Mucosa of rectum (tissue), 2 donors: ENCODE measurements around the gene PIGZ.

ENCODE experiments used
- H3K27ac ChIP-seq, 2 donors: one replicate each; pipeline ENCODE4 v1.7.0; 2013; ENCODE audit warnings: inconsistent platforms in 2 of 2, low read depth in 2 of 2, low read length in 2 of 2
- H3K27me3 ChIP-seq, 2 donors: one replicate each; pipeline ENCODE4 v1.7.0; 2013; ENCODE audit warnings: low read length in 2 of 2; ENCODE audit not compliant: control insufficient read depth in 2 of 2, insufficient read depth in 2 of 2
- H3K36me3 ChIP-seq, 2 donors: one replicate each; pipeline ENCODE4 v1.7.0; 2013; ENCODE audit warnings: low read length in 2 of 2; ENCODE audit not compliant: control insufficient read depth in 2 of 2, insufficient read depth in 2 of 2
- H3K4me1 ChIP-seq, 2 donors: one replicate each; pipeline ENCODE4 v1.7.0; 2013; ENCODE audit warnings: low read length in 2 of 2, mild to moderate bottlenecking in 1 of 2; ENCODE audit not compliant: control insufficient read depth in 2 of 2, insufficient read depth in 2 of 2
- H3K4me3 ChIP-seq, 2 donors: one replicate each; pipeline ENCODE4 v1.7.0; 2013; ENCODE audit warnings: low read length in 2 of 2
- H3K9ac ChIP-seq, 2 donors: one replicate each; pipeline ENCODE4 v1.7.0; 2013; ENCODE audit warnings: low read length in 2 of 2, low read depth in 1 of 2, mild to moderate bottlenecking in 1 of 2
- H3K9me3 ChIP-seq, 2 donors: one replicate each; pipeline ENCODE4 v1.7.0; 2013; ENCODE audit warnings: low read length in 2 of 2; ENCODE audit not compliant: control insufficient read depth in 2 of 2
- donor health status: healthy.
- donor health status: Normal muscosa, but diverticular disease.

PIGZ gene

GRCh38 chr3:196938124-196938523, 30.5 kb downstream of the PIGZ start:
- peaks cover 11 to 12% of the 10 kb centered on the region in 2 donors for H3K4me1 ChIP-seq
- H3K4me3 ChIP-seq: no peak overlapping the region
- H3K27ac ChIP-seq: no peak overlapping the region
- H3K27me3 ChIP-seq: no peaks in the 10 kb centered on the region
- no peaks in the 10 kb centered on the region for H3K9me3 ChIP-seq
- H3K36me3 ChIP-seq: peaks cover 39 to 57% of the 10 kb centered on the region in 2 donors
- no peak overlapping the region for H3K9ac ChIP-seq

- Histone ChIP-seq H3K4me3 (no peak overlapping the region), H3K9me3 (no peaks in the 10 kb centered on the region), H3K9ac (no peak overlapping the region), H3K36me3 (peaks cover 49 to 67% of the 10 kb centered on the region in 2 donors), H3K27me3 (no peaks in the 10 kb centered on the region), H3K27ac (no peak overlapping the region), H3K4me1 (peaks cover 8 to 10% of the 10 kb centered on the region in 2 donors)
Measured at GRCh38 chr3:196936288-196936687, 32.3 kb downstream of the PIGZ start.

- Histone ChIP-seq H3K9ac (no peak overlapping the region), H3K4me1 (no peaks in the 10 kb centered on the region), H3K27me3 (no peaks in the 10 kb centered on the region), H3K27ac (no peak overlapping the region), H3K9me3 (no peaks in the 10 kb centered on the region), H3K36me3 (peaks cover 62 to 66% of the 10 kb centered on the region in 2 donors), H3K4me3 (no peak overlapping the region)
Measured at GRCh38 chr3:196932600-196932999, 36.0 kb downstream of the PIGZ start.

- peaks cover 57 to 60% of the 10 kb centered on the region in 2 donors for H3K36me3 ChIP-seq
- no peak overlapping the region for H3K4me3 ChIP-seq
- H3K9ac ChIP-seq: no peak overlapping the region
- H3K9me3 ChIP-seq: no peaks in the 10 kb centered on the region
- H3K4me1 ChIP-seq: no peaks in the 10 kb centered on the region
- H3K27ac ChIP-seq: no peak overlapping the region
- no peaks in the 10 kb centered on the region for H3K27me3 ChIP-seq
Measured at GRCh38 chr3:196931828-196932587, 36.6 kb downstream of the PIGZ start.

GRCh38 chr3:196931157-196931556, 37.5 kb downstream of the PIGZ start:
- Histone ChIP-seq H3K27me3 (no peaks in the 10 kb centered on the region), H3K9me3 (no peaks in the 10 kb centered on the region), H3K9ac (no peak overlapping the region), H3K36me3 (peaks cover 48 to 52% of the 10 kb centered on the region in 2 donors), H3K4me3 (no peak overlapping the region), H3K4me1 (no peaks in the 10 kb centered on the region), H3K27ac (no peak overlapping the region)

GRCh38 chr3:196927571-196928453, 40.8 kb downstream of the PIGZ start:
- H3K27ac ChIP-seq: no peak overlapping the region
- H3K36me3 ChIP-seq: peaks cover 35 to 40% of the 10 kb centered on the region in 2 donors
- no peak overlapping the region for H3K4me3 ChIP-seq
- H3K4me1 ChIP-seq: no peaks in the 10 kb centered on the region
- H3K27me3 ChIP-seq: no peaks in the 10 kb centered on the region
- no peak overlapping the region for H3K9ac ChIP-seq
- no peaks in the 10 kb centered on the region for H3K9me3 ChIP-seq

- H3K27ac ChIP-seq: no peak overlapping the region
Measured at GRCh38 chr3:196920733-196921132, 47.9 kb downstream of the PIGZ start.

GRCh38 chr3:196918968-196919367, 49.7 kb downstream of the PIGZ start:
- Histone ChIP-seq H3K9me3 (no peaks in the 10 kb centered on the region), H3K4me3 (no peak overlapping the region), H3K36me3 (peaks cover 14 to 15% of the 10 kb centered on the region in 2 donors), H3K27me3 (no peaks in the 10 kb centered on the region), H3K27ac (no peak overlapping the region), H3K4me1 (no peaks in the 10 kb centered on the region), H3K9ac (no peak overlapping the region)

More at GRCh38 chr3:196920733-196921132, 47.9 kb downstream of the PIGZ start:
- H3K4me1 ChIP-seq: no peaks in the 10 kb centered on the region
- no peak overlapping the region for H3K9ac ChIP-seq
- no peaks in the 10 kb centered on the region for H3K27me3 ChIP-seq
- no peaks in the 10 kb centered on the region for H3K9me3 ChIP-seq
- peaks cover 7 to 11% of the 10 kb centered on the region in 2 donors for H3K36me3 ChIP-seq
- no peak overlapping the region for H3K4me3 ChIP-seq

GRCh38 chr3:196916995-196917394, 51.6 kb downstream of the PIGZ start:
- Histone ChIP-seq H3K9me3 (no peaks in the 10 kb centered on the region), H3K4me3 (no peak overlapping the region), H3K27me3 (no peaks in the 10 kb centered on the region), H3K36me3 (peaks cover 8 to 10% of the 10 kb centered on the region in 2 donors), H3K9ac (no peak overlapping the region), H3K27ac (no peak overlapping the region), H3K4me1 (no peaks in the 10 kb centered on the region)

GRCh38 chr3:196916221-196916620, 52.4 kb downstream of the PIGZ start:
- Histone ChIP-seq H3K9me3 (no peaks in the 10 kb centered on the region), H3K36me3 (peaks cover 7 to 10% of the 10 kb centered on the region in 2 donors), H3K27me3 (no peaks in the 10 kb centered on the region), H3K4me3 (no peak overlapping the region), H3K27ac (no peak overlapping the region), H3K9ac (no peak overlapping the region), H3K4me1 (no peaks in the 10 kb centered on the region)
